Gastrocnemius medialis (tissue), 4 donors: ENCODE measurements around the gene CACNA1B. TPM values are rescaled to one million over a fixed set of nuclear protein-coding genes. Genes with fewer than 3 reads are reported as not detected.

Experiments used
- ATAC-seq, 2 donors: fragments of 150-250 bp; one replicate each; pipeline ENCODE4 v1.9.1; 2016
- DNase-seq, 2 donors: peaks; one replicate each; pipeline ENCODE4 v3.0.0-alpha.2; 2019
- H3K27ac ChIP-seq, 4 donors: fragments of 200-600 bp; sonication (generic); 1 replicate in 1 of 4; 2 replicates in 3 of 4; pipeline ENCODE4 v1.5.1; 2016 to 2018; ENCODE audit warnings: mild to moderate bottlenecking in 2 of 4, moderate library complexity in 1 of 4
- H3K27me3 ChIP-seq, 3 donors: fragments of 200-600 bp; sonication (generic) in 2 of 3; 1 replicate in 1 of 3; 2 replicates in 2 of 3; pipeline versions ENCODE4 v1.5.1 to v1.6.0; 2016 to 2019; ENCODE audit warnings: mild to moderate bottlenecking in 1 of 3, moderate library complexity in 1 of 3
- H3K36me3 ChIP-seq, 2 donors: fragments of 200-600 bp; sonication (generic) in 1 of 2; one replicate each; pipeline ENCODE4 v1.5.1; 2017 to 2018
- H3K4me1 ChIP-seq, 2 donors: fragments of 200-600 bp; sonication (generic) in 1 of 2; one replicate each; pipeline ENCODE4 v1.5.1; 2016 to 2017; ENCODE audit warnings: mild to moderate bottlenecking in 2 of 2
- H3K4me3 ChIP-seq, 4 donors: fragments of 200-600 bp; sonication (generic) in 3 of 4; 1 replicate in 1 of 4; 2 replicates in 3 of 4; pipeline ENCODE4 v1.5.1; 2016 to 2019; ENCODE audit warnings: mild to moderate bottlenecking in 2 of 4
- H3K9me3 ChIP-seq, 3 donors: fragments of 200-600 bp; sonication (generic) in 2 of 3; 1 replicate in 1 of 3; 2 replicates in 2 of 3; pipeline ENCODE4 v1.5.1; 2016 to 2019
- CTCF ChIP-seq, 5 experiments: fragments of 450-650 bp in 3 of 5; fragments of 200-600 bp in 2 of 5; sonication (generic) in 2 of 5; IDR thresholded peaks in 4 of 5; conservative IDR thresholded peaks in 1 of 5; 1 replicate in 4 of 5; 2 replicates in 1 of 5; pipeline ENCODE4 v1.5.1; 2016 to 2019; ENCODE audit warnings: antibody characterized with exemption in 5 of 5, mild to moderate bottlenecking in 3 of 5, moderate library complexity in 3 of 5
- POLR2A ChIP-seq, 2 donors: fragments of 450-650 bp; IDR thresholded peaks; one replicate each; pipeline ENCODE4 v1.6.1; 2017; ENCODE audit warnings: antibody characterized with exemption in 2 of 2, mild to moderate bottlenecking in 2 of 2, moderate library complexity in 2 of 2
- in situ Hi-C, 4 donors: fragments of 200-750 bp; cut with MboI; loops; one replicate each; pipeline versions ENCODE4 v1.15.0 to v1.8.0; 2017; ENCODE audit warnings: low sequenced_read_pairs in 4 of 4
- intact Hi-C: fragments of 100-400 bp; cut with DNase I; formaldehyde crosslinking; loops from one replicate; pipeline ENCODE4 v1.15.1; 2023; ENCODE audit warnings: low total_unique reads
- total RNA-seq, 4 donors: library from RNA; depleted of rRNA; stranded (reverse); fragments of >200 nt; gene quantifications; one replicate each; pipeline versions ENCODE4 v1.1.0 to v1.2.3, GENCODE V29; 2016

The CACNA1B gene
- total RNA-seq, 4 donors from 2014 or later, result 0.07 TPM; not detected in 3

DNA sequence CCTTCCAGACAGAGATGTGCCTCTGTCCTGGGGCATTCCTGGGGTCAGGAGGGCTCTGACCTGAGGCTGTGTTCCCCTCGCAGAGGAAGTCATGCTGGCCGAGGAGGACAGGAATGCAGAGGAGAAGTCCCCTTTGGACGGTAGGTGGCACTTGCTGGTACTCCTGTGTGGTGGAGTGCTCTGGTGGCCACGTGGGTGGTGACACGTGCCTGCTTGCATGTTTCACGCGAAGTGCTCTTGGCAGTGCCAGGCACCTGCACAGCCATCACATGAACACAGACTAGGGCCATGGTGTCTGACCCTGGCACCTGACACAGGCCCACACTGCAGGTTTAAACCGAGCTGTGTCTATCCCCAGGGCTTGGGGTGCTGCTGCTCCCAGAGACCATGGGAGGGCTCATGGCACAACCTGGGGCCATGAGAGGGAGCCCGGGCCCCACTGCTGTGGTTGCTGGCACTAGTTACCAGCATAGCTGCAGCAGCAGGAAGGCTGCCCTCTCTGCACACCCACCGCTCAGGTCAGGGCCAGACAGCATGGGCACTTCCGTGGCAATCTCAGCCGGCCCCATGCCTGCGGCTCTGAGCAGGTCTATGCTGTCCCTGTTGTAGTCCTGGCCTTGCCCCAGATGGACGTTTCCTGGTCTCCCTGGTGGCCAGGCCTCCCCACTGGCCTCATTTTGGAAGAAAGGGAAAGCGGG, 79.3 kb downstream of the CACNA1B start:
- Histone ChIP-seq H3K27ac (no peak overlapping the region), H3K9me3 (no peaks in the 10 kb centered on the region), H3K4me3 (no peak overlapping the region), H3K4me1 (no peaks in the 10 kb centered on the region), H3K27me3 (no peaks in the 10 kb centered on the region), H3K36me3 (no peaks in the 10 kb centered on the region)
- ATAC-seq, result no peak
- in situ Hi-C loops (no loop called here), intact Hi-C loops (no loop called here)
- DNase-seq, result no peak
- TF ChIP-seq CTCF (IDR thresholded peaks at IDR 0.05 in 4 of 5, conservative IDR thresholded peaks at IDR 0.05 in 1 of 5), result no peak
- no peak for TF ChIP-seq POLR2A (IDR thresholded peaks at IDR 0.05)

DNA sequence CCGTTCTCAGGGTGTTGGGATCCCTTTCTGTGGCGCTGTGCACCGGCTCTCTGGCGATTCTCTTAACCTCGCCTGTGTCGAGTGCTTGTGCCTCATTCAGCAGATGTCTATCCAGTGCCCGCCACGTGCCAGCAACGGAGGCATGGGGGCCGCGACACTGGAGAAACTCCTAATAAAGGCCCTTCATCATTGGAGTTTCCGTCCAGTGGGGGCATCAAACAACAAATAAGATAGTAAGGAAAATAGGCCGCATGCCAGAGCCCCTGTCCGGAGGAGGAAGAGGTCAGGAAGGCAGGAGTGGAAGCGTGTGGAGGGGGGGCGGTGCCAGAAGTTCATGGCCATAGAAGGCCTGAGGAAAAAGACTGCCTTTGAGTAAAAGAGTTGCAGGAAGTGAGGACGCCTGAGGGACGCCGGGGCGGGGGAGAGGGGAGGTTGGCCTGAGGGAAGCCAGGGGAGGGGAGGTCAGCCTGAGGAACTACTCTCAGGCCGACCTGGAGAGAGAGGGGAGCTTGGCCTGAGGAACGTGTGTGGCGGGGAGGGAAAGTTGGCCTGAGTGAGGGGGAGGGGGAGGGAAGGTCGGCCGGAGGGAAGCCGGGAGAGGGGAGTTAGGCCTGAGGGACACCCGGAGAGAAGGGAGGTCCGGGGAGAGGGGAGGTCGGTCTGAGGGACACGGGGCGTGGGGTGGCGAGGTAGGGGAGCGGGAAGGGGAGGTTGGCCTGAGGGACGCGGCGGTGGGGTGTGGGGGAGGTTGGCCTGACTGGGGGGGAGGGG, 82.2 kb downstream of the CACNA1B start:
- Histone ChIP-seq H3K27ac (no peak overlapping the region), H3K36me3 (no peaks in the 10 kb centered on the region), H3K4me1 (no peaks in the 10 kb centered on the region), H3K4me3 (no peak overlapping the region), H3K27me3 (no peaks in the 10 kb centered on the region), H3K9me3 (no peaks in the 10 kb centered on the region)
- no peak for ATAC-seq
- TF ChIP-seq POLR2A (IDR thresholded peaks at IDR 0.05), result no peak
- no peak for TF ChIP-seq CTCF (IDR thresholded peaks at IDR 0.05 in 4 of 5, conservative IDR thresholded peaks at IDR 0.05 in 1 of 5)
- in situ Hi-C loops (loop anchor here in 1 of 4 donors (10.0 kb wide), 1 partner anchor 55 kb away; no protein-coding TSS in a partner anchor), intact Hi-C loops (no loop called here)
- no peak for DNase-seq

GRCh38 chr9:137960496-137960895, 82.9 kb downstream of the CACNA1B start:
- no peaks in the 10 kb centered on the region for H3K27me3 ChIP-seq
- ATAC-seq, result no peak
- H3K4me1 ChIP-seq, result no peaks in the 10 kb centered on the region
- no peak overlapping the region for H3K4me3 ChIP-seq
- no peak for DNase-seq
- TF ChIP-seq CTCF (IDR thresholded peaks at IDR 0.05 in 4 of 5, conservative IDR thresholded peaks at IDR 0.05 in 1 of 5), result no peak
- TF ChIP-seq POLR2A (IDR thresholded peaks at IDR 0.05), result no peak
- H3K27ac ChIP-seq, result no peak overlapping the region
- no peaks in the 10 kb centered on the region for H3K9me3 ChIP-seq
- in situ Hi-C loops, result loop anchor here in 1 of 4 donors (10.0 kb wide), 1 partner anchor 56 kb away; no protein-coding TSS in a partner anchor
- intact Hi-C loops, result no loop called here
- H3K36me3 ChIP-seq, result no peaks in the 10 kb centered on the region

- intact Hi-C loops (no loop called here), in situ Hi-C loops (loop anchor here in 1 of 4 donors (10.0 kb wide), 1 partner anchor 59 kb away; no protein-coding TSS in a partner anchor)
- no peak for TF ChIP-seq POLR2A (IDR thresholded peaks at IDR 0.05)
- TF ChIP-seq CTCF (IDR thresholded peaks at IDR 0.05 in 4 of 5, conservative IDR thresholded peaks at IDR 0.05 in 1 of 5), result no peak
- Histone ChIP-seq H3K4me1 (no peaks in the 10 kb centered on the region), H3K27me3 (no peaks in the 10 kb centered on the region), H3K27ac (no peak overlapping the region), H3K4me3 (no peak overlapping the region), H3K36me3 (no peaks in the 10 kb centered on the region), H3K9me3 (no peaks in the 10 kb centered on the region)
- ATAC-seq (no peak), DNase-seq (no peak)
Observed at GRCh38 chr9:137963525-137963924, 85.9 kb downstream of the CACNA1B start.
